IPS-NIHi11 (cell line): Measurements from ENCODE around the gene ITGB6.

Source experiments
- DNase-seq: peaks from one replicate; pipeline ENCODE4 v3.0.0; 2012; ENCODE audit warnings: mixed read lengths, low spot score

ITGB6 gene

GRCh38 chr2:160221391-160222276, 21.6 kb upstream of the ITGB6 start:
- DNase-seq: no peak

- DNase-seq: no peak
Measured at GRCh38 chr2:160220545-160221009, 20.5 kb upstream of the ITGB6 start.

GRCh38 chr2:160220026-160220425, 20.0 kb upstream of the ITGB6 start:
- no peak for DNase-seq

GRCh38 chr2:160214461-160215445, 14.7 kb upstream of the ITGB6 start:
- peak; percentile 22 for DNase-seq

- DNase-seq: no peak
Measured at GRCh38 chr2:160213511-160213910, 13.4 kb upstream of the ITGB6 start.

- peak; percentile 77 for DNase-seq
Measured at GRCh38 chr2:160210599-160211138, 10.6 kb upstream of the ITGB6 start.

- no peak for DNase-seq
Measured at GRCh38 chr2:160209516-160209856, 9.4 kb upstream of the ITGB6 start.

GRCh38 chr2:160208655-160209515, 8.8 kb upstream of the ITGB6 start:
- DNase-seq: no peak

- peak; percentile 42 for DNase-seq
Measured at GRCh38 chr2:160207804-160208654, 8.0 kb upstream of the ITGB6 start.

GRCh38 chr2:160207271-160207670, 7.2 kb upstream of the ITGB6 start:
- no peak for DNase-seq

- DNase-seq: no peak
Measured at GRCh38 chr2:160206436-160206835, 6.4 kb upstream of the ITGB6 start.

- DNase-seq: peak; percentile 49
Measured at GRCh38 chr2:160205505-160205904, 5.4 kb upstream of the ITGB6 start.

GRCh38 chr2:160203422-160203821, 3.4 kb upstream of the ITGB6 start:
- DNase-seq: no peak

- DNase-seq: no peak
Measured at GRCh38 chr2:160203007-160203406, 2.9 kb upstream of the ITGB6 start.

- no peak for DNase-seq
Measured at GRCh38 chr2:160201849-160202539, 1.9 kb upstream of the ITGB6 start.

GRCh38 chr2:160200921-160201320, 849 bp upstream of the ITGB6 start:
- DNase-seq: no peak

GRCh38 chr2:160199053-160199452, 1.0 kb downstream of the ITGB6 start:
- DNase-seq: no peak

- DNase-seq: no peak
Measured at GRCh38 chr2:160197587-160197986, 2.5 kb downstream of the ITGB6 start.

- DNase-seq: no peak
Measured at GRCh38 chr2:160194946-160195345, 5.1 kb downstream of the ITGB6 start.

- DNase-seq: no peak
Measured at GRCh38 chr2:160194351-160194750, 5.7 kb downstream of the ITGB6 start.
